Left colon (tissue), 2 donors: ENCODE data around the gene CYP11A1. TPM values are rescaled to one million over a fixed set of nuclear protein-coding genes. Genes with fewer than 3 reads are reported as not detected.

Experiments used
- ATAC-seq: fragments of 200-7000 bp; cut with Tn5 transposase; one replicate; pipeline ENCODE4 v1.9.1; 2020; ENCODE audit warnings: mild to moderate bottlenecking, moderate library complexity
- DNase-seq, 2 donors: peaks; one replicate each; pipeline ENCODE4 v3.0.0-alpha.2; 2020
- intact Hi-C, 2 donors: fragments of 100-400 bp; cut with DNase I in 1 of 2; cut with micrococcal nuclease in 1 of 2; formaldehyde crosslinking; loops; one replicate each; pipeline versions ENCODE4 v1.11.2 to v1.14.0; 2022; cut with DNase I, micrococcal nuclease
- total RNA-seq, 2 donors: library from RNA; stranded (reverse); fragmentation: NEBNext Ultra II Directional; extraction: Animal tissue kit (Norgen Biotek cat#: 25700); gene quantifications; one replicate each; pipeline ENCODE4 v1.2.1, GENCODE V29; 2021
- donor health status: DM: no; HTN: no; CAD: no.
- donor health status: DM: yes; HTN: yes; CAD: no.

CYP11A1 gene
- total RNA-seq, 2 donors from 2014 or later: 0.31 TPM; not detected in 1

- ATAC-seq: no peak
- no peak for DNase-seq
- intact Hi-C loops: loop anchor here in 1 of 2 donors (5.0 kb wide), 1 partner anchor 56 kb away; no protein-coding TSS in a partner anchor
These were observed 13.7 kb upstream of the CYP11A1 start for GRCh38 chr15:74381190-74381453.

DNA sequence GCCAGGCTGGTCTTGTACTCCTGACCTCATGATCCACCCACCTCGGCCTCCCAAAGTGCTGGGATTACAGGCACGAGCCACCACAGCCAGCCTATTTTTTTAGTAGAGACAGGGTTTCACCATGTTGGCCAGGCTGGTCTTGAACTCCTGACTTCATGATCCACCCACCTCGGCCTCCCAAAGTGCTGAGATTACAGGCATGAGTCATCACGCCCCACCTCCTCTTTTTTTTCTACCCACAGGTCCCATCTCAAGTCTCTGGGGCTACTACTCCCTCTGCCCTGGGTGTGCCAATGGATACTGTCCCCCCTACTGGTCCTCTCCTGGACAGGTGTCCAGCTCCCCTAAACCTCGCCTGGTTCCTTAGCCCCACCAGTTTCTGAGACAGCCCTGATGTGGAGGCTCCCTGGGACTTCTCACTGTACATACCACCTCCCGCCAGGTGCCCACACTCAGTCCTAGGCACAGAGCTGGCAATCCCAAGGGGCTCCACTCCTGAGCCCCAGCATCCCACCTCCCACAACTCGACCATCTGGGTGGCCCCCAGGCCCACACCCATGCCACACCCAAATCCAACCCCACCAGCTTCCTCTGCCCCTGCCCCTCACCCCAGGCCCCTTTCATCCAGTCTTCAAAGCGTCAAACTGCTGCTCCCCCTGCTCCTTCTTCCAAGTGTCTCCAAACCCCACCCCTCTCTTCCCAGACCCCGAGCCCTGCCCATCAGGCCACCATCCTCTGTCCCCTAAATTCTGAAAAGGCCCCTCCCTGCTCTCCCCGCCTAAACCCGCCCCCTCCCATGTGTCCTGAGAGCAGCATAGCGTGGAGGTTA lies 13.1 kb upstream of the CYP11A1 start:
- ATAC-seq: no peak
- intact Hi-C loops: loop anchor here in 1 of 2 donors (5.0 kb wide), 1 partner anchor 57 kb away; no protein-coding TSS in a partner anchor
- no peak for DNase-seq

- no peak for ATAC-seq
- DNase-seq: no peak
- intact Hi-C loops: loop anchor here in 1 of 2 donors (5.0 to 10.0 kb wide), 2 partner anchors 58 to 246 kb away; no protein-coding TSS in a partner anchor
These were observed 11.4 kb upstream of the CYP11A1 start for GRCh38 chr15:74378848-74379247.

GRCh38 chr15:74377831-74378766 lies 10.7 kb upstream of the CYP11A1 start:
- ATAC-seq: no peak
- DNase-seq: no peak

GRCh38 chr15:74376825-74377581 lies 9.6 kb upstream of the CYP11A1 start:
- no peak for DNase-seq
- ATAC-seq: no peak
- intact Hi-C loops: loop anchor here in 1 of 2 donors (5.0 to 10.0 kb wide), 2 partner anchors 60 to 248 kb away; no protein-coding TSS in a partner anchor

More at GRCh38 chr15:74377831-74378766, 10.7 kb upstream of the CYP11A1 start:
- intact Hi-C loops: loop anchor here in 1 of 2 donors (5.0 to 10.0 kb wide), 2 partner anchors 59 to 247 kb away; no protein-coding TSS in a partner anchor

GRCh38 chr15:74376226-74376625 lies 8.8 kb upstream of the CYP11A1 start:
- DNase-seq (no peak), ATAC-seq (no peak)
- intact Hi-C loops: loop anchor here in 1 of 2 donors (5.0 to 10.0 kb wide), 2 partner anchors 61 to 249 kb away; no protein-coding TSS in a partner anchor

- intact Hi-C loops: loop anchor here in 1 of 2 donors (5.0 to 10.0 kb wide), 2 partner anchors 62 to 250 kb away; no protein-coding TSS in a partner anchor
- DNase-seq (peak; percentile 68 to 93), ATAC-seq (peak; percentile 55)
These were observed 7.9 kb upstream of the CYP11A1 start for GRCh38 chr15:74375303-74375693.

GRCh38 chr15:74374648-74375302 lies 7.3 kb upstream of the CYP11A1 start:
- no peak for DNase-seq
- ATAC-seq: no peak
- intact Hi-C loops: loop anchor here in 1 of 2 donors (5.0 to 10.0 kb wide), 2 partner anchors 63 to 250 kb away; no protein-coding TSS in a partner anchor

DNA sequence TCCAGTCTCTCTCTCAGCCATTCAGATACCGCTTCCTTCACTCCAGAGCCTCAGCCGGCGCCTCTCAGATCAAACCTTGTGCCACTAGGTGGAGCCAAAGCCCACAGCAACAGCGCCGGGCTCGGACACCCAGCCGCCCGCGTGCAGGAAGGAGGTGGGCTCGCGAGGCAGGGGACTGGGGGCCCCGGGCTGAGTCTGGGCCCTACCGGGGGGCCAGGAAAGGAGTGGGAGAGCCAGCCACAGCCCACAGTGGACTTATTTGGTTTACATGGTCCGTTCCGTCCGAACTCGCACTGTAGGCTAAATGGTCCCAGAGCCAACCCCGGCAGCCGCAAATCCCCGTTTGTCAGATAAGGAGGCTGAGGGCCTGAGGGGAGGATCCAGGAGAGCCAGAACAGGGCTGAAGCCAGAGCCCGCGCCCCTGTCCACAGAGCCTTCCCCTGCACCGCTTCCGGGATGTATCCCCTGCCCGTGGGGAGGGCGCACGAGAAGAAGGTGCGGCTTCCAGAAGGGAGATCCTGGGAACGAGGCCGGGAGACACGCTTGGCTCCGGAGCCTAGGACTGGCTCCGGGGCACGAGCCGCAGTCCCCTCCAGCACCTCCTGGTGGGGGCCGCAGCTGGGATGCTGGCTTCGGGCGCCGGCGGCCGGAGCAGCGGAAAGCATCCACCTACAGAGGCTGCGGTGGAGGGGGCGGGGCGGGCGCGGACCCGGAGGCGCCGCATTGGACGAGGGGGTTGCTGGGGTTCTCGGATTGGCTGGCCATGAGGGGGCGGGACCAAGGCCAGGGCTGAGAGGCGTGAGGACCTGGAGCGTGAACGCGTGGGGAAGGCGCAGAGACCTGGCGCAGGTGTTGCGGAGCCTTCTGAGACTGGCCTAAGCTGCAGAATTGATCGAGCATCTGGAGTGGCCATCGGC lies 6.5 kb upstream of the CYP11A1 start:
- intact Hi-C loops: loop anchor here in 1 of 2 donors (10.0 kb wide), 1 partner anchor 251 kb away; no protein-coding TSS in a partner anchor
- ATAC-seq (peak; percentile 99), DNase-seq (peak; percentile 92 to 97)

GRCh38 chr15:74373056-74373650 lies 5.7 kb upstream of the CYP11A1 start:
- no peak for ATAC-seq
- intact Hi-C loops: loop anchor here in 1 of 2 donors (10.0 kb wide), 1 partner anchor 252 kb away; no protein-coding TSS in a partner anchor
- DNase-seq: no peak

- intact Hi-C loops: loop anchor here in 1 of 2 donors (10.0 kb wide), 1 partner anchor 254 kb away; no protein-coding TSS in a partner anchor
- DNase-seq (no peak), ATAC-seq (no peak)
These were observed 3.0 kb upstream of the CYP11A1 start for GRCh38 chr15:74370471-74370870.

DNA sequence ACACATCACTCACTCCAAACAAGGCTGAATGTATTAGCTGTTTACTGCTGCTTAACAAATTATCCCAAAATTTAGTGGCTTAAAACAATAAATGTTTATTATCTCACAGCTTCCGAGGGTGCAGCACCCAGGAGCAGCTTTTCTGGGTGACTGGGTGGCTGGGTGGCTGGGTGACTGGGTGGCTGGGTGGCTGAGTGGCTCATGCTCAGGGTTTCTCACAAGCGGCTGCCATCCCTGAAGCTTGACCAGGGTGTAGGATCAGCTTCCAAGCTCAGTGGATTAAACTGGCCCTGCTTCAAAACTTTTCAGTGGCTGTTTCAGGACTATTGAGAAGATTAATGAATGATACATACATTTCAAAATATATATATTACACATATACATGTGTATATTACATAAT lies 2.3 kb upstream of the CYP11A1 start:
- no peak for DNase-seq
- intact Hi-C loops: loop anchor here in 1 of 2 donors (10.0 kb wide), 1 partner anchor 255 kb away; no protein-coding TSS in a partner anchor
- ATAC-seq: no peak

GRCh38 chr15:74369084-74369745 lies 1.8 kb upstream of the CYP11A1 start:
- intact Hi-C loops: no loop called here
- ATAC-seq (no peak), DNase-seq (no peak)

DNA sequence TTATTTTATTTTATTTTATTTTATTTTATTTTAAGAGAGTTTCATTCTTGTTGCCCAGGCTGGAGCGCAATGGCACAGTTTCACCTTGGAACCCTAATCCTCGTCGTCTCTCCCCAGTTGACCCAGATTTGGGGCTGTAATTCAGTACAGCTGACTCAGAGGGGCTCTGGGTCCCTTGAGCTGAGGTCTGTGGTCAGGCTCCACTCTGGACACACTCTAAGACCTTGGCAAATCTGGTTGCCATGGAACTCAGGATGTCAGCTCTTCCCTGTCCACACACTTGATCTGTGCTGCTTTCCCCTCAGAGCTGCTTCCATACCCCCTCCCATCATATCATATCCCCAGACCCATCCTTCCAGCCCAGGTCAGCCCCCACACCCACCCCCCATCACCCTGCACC lies 675 bp upstream of the CYP11A1 start:
- no peak for ATAC-seq
- intact Hi-C loops: no loop called here
- DNase-seq: no peak

DNA sequence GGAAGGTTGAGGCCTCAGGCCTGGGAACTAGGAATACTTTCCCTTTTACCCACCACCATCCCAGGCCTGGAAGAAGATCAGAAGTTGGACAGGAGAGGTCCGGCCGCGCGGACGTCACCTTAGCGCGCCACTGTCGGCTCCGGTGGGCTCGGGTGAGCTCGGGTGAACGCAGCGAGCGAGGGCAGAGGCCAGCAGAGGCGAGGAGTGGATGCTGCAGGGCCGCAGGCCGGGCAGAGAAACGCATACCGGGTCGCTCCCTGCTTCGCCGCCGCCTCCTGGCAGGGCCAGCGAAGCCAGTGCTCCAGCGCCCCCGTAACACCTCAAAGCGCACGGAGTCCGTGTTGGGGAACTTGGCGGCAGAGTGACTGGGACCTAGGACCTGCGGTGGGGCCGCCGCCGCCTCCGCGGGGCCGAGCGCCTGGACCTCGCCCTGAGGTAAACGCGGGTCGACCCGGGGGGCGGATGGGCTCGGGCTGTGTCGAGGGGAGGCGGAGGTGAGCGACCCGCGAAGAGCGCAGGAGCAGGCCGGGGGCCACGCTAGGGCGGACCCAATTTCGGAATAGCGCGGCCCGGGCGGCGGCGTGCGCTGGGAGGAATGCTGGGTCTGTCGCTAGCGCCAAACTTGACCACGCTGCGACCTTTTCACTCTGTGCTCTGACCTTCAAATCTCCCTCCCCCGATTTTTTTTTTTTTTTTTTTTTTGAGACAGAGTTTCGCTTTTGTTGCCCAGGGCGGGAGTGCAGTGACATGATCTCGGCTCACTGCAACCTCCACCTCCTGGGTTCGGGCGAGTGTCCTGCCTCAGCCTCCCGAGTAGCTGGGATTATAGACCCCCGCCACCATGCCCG lies 1.6 kb downstream of the CYP11A1 start:
- DNase-seq: no peak
- ATAC-seq: peak; percentile 63
- intact Hi-C loops: no loop called here
